ENCODE measurements around the gene PI4K2B.
"Not testable (repeated sequence)": the region's sequence is repeated elsewhere in the genome, so short reads cannot be mapped to it uniquely, and the experiment has no call there.

The PI4K2B gene

GRCh38 chr4:25308306-25308705 lies 74.5 kb downstream of the PI4K2B start:
- no peak for DNase-seq

DNA sequence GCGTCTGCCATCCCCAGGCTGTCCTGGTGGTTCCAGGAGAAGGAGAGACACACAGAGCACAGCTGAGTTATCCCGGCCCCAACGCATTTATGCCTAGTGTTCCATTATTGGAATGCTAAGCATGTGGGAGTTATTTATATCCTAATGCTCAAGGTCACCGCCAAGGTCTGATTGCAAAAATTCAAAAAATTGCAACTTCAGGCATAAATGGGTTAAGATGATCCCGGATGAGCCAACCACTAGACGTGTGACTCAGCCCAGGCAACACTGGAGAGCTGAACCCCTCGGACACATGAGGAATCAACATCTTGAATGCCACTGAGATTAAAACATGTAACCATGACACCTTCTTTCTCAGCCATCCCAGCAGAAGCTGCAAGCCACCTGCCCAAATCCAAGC lies 74.9 kb downstream of the PI4K2B start:
- no peak for DNase-seq

DNA sequence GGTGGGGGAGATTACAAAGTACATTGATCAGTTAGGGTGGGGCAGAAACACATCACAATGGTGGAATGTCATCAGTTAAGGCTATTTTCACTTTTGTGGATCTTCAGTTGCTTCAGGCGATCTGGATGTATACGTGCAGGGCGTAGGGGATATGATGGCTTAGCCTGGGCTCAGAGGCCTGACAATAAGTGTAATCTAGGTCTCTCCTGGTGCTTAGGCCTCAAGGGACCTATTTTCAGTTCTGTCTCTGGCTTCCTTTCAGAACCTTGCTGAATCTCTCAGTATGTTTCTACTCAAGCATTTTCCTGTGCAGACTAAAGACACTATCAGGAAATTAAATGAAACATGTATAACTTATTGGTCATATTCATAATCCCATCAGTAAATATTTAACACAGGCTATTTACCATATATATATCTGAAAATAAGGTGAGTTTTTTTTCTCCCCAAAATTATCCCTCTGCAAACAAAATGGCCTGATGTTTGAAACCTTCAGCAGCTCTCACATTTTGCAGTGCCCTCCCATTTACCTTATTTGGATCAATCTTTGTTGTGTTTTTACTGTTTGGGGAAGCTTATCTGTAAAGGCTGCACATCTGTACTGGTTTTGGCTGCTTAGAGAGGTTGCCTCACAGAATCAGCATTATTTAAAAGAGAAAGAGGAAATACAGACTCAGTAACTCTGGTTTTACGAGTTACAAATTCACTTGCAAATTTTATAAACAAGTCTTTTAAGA lies 76.4 kb downstream of the PI4K2B start:
- DNase-seq: peak; percentile 2

- DNase-seq: no peak
Measured at GRCh38 chr4:25310803-25311166, 77.0 kb downstream of the PI4K2B start.

DNA sequence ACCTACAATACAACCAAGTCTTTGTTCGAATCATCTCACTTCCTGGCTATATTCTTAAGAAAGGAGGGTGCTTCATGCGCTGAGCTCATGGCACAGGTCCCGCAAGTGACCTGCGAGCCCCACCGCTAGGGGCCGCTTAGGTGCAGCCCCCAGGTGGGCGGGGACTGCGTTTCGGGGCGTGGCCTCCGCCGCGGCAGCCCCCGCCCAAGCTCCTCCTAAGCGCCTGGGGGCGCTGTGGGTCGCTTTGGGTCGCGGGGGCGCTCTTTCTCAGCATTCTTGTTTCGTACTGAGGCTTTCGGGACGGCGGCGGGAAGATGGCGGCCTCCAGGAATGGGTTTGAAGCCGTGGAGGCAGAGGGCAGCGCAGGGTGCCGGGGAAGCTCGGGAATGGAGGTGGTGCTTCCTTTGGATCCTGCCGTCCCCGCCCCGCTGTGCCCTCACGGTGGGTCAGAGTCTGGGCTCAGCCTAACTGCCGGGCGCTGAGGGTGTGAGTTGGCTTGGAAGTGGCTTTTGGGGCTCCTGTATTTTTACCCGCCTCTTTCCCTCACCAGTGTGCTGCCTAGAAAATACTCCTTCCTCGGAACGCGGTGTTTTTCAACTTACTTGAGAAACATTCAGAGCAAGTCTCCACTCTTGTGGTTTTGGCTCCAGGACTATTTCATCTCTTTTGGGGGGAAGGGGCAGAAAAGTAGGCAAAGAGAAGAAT lies 78.8 kb downstream of the PI4K2B start, which contains the start of gene ZCCHC4:
ZCCHC4 (plus strand) TSS at position 279 of the 705 bp plus-strand sequence; CDS start at position 315, 36 bp downstream.
- peak; percentile 31 for DNase-seq

GRCh38 chr4:25313201-25313895 lies 79.5 kb downstream of the PI4K2B start:
- DNase-seq: no peak

- DNase-seq: no peak
Measured at GRCh38 chr4:25320336-25320735, 86.5 kb downstream of the PI4K2B start.

- peak; percentile 80 for DNase-seq
Measured at GRCh38 chr4:25320773-25321172, 86.9 kb downstream of the PI4K2B start.

GRCh38 chr4:25321703-25322102 lies 87.9 kb downstream of the PI4K2B start:
- DNase-seq: no peak

- DNase-seq: not testable (repeated sequence)
Measured at GRCh38 chr4:25328463-25328862, 94.6 kb downstream of the PI4K2B start.

Measured in SIG-M5 (cell line).